GM23248 (cell line): ENCODE data around the gene PLA2R1. TPM values are rescaled to one million over a fixed set of nuclear protein-coding genes. Genes with fewer than 3 reads are reported as not detected.

Experiments
- DNase-seq: peaks from one replicate; pipeline ENCODE4 v3.0.0-alpha.2; 2015
- H2AFZ ChIP-seq: fragments of 200-600 bp; sonication (generic); 2 replicates; pipeline ENCODE4 v1.6.1; 2016; ENCODE audit warnings: antibody characterized with exemption
- H3F3A ChIP-seq: fragments of 200-600 bp; sonication (generic); 2 replicates; pipeline ENCODE4 v1.6.1; 2016; ENCODE audit warnings: mild to moderate bottlenecking, antibody characterized with exemption, mixed run types; ENCODE audit not compliant: insufficient read depth
- H3K27ac ChIP-seq: fragments of 200-600 bp; sonication (generic); 2 replicates; pipeline ENCODE4 v1.5.1; 2016; ENCODE audit warnings: mild to moderate bottlenecking
- H3K27me3 ChIP-seq: fragments of 200-600 bp; sonication (generic); replicated peaks from 2 replicates; pipeline ENCODE4 v1.6.1; 2016; ENCODE audit warnings: mild to moderate bottlenecking; ENCODE audit not compliant: insufficient read depth
- H3K36me3 ChIP-seq: fragments of 200-600 bp; sonication (generic); 2 replicates; pipeline ENCODE4 v1.6.1; 2016; ENCODE audit warnings: low read depth, mild to moderate bottlenecking
- H3K4me1 ChIP-seq: fragments of 200-600 bp; sonication (generic); 2 replicates; pipeline ENCODE4 v1.6.1; 2016; ENCODE audit warnings: mild to moderate bottlenecking; ENCODE audit not compliant: insufficient read depth
- H3K4me2 ChIP-seq: fragments of 200-600 bp; sonication (generic); one replicate; pipeline ENCODE4 v1.6.1; 2016; ENCODE audit warnings: mild to moderate bottlenecking; ENCODE audit not compliant: unreplicated experiment
- H3K4me3 ChIP-seq: fragments of 200-600 bp; sonication (generic); 2 replicates; pipeline ENCODE4 v1.5.1; 2016; ENCODE audit warnings: mild to moderate bottlenecking
- H3K79me2 ChIP-seq: fragments of 200-600 bp; sonication (generic); 2 replicates; pipeline ENCODE4 v1.6.1; 2016; ENCODE audit warnings: mild to moderate bottlenecking; ENCODE audit not compliant: insufficient read depth
- H3K9ac ChIP-seq: fragments of 200-600 bp; sonication (generic); 2 replicates; pipeline ENCODE4 v1.6.1; 2016; ENCODE audit warnings: mild to moderate bottlenecking
- H3K9me2 ChIP-seq: fragments of 200-600 bp; sonication (generic); 2 replicates; pipeline ENCODE4 v1.6.1; 2016; ENCODE audit warnings: mixed run types, mild to moderate bottlenecking, moderate library complexity; ENCODE audit not compliant: insufficient read depth
- H3K9me3 ChIP-seq: fragments of 200-600 bp; sonication (generic); one replicate; pipeline ENCODE4 v1.6.1; 2017; ENCODE audit warnings: low read depth
- H4K20me1 ChIP-seq: fragments of 200-600 bp; sonication (generic); 2 replicates; pipeline ENCODE4 v1.6.0; 2016; ENCODE audit not compliant: insufficient read depth
- EZH2 ChIP-seq: fragments of 200-600 bp; sonication (generic); IDR thresholded peaks from 2 replicates; pipeline ENCODE4 v1.6.1; 2018; ENCODE audit warnings: antibody characterized with exemption, mild to moderate bottlenecking; ENCODE audit not compliant: insufficient read depth, poor library complexity, severe bottlenecking
- EZH2phosphoT487 ChIP-seq: fragments of 200-600 bp; sonication (generic); IDR thresholded peaks from 2 replicates; pipeline ENCODE4 v1.6.1; 2018; ENCODE audit warnings: antibody characterized with exemption, moderate library complexity, mild to moderate bottlenecking, low read depth; ENCODE audit not compliant: insufficient read depth
- WGBS, 2 experiments: methylation state at CpG; one replicate each; pipeline ENCODE4 v1.1.6; 2015 to 2017; ENCODE audit warnings: low lambda C conversion rate in 2 of 2, low coverage in 1 of 2; ENCODE audit errors: missing lambda C conversion rate in 2 of 2; 5-methylcytosine and 5-hydroxymethylcytosine counted together
- in situ Hi-C: fragments of 300-500 bp; cut with MboI; formaldehyde crosslinking; loops from 2 replicates; pipeline ENCODE4 v1.15.0; 2020
- polyA plus RNA-seq: library from polyadenylated mRNA; unstranded; fragments of >200 nt; fragmentation: Nextera tagmentation; extraction: Ambion mirVana; gene quantifications from 2 replicates; pipeline ENCODE4 v1.2.1, GENCODE V29; 2016
- total RNA-seq: library from RNA; depleted of rRNA; stranded (reverse); fragments of >200 nt; shearing (Covaris generic); gene quantifications from 2 replicates; pipeline ENCODE4 v1.2.3, GENCODE V29; 2014; rRNA removed

Gene PLA2R1
- total and polyA plus RNA-seq, 2 experiments from 2014 or later: 8.9 to 16.0 TPM

DNA sequence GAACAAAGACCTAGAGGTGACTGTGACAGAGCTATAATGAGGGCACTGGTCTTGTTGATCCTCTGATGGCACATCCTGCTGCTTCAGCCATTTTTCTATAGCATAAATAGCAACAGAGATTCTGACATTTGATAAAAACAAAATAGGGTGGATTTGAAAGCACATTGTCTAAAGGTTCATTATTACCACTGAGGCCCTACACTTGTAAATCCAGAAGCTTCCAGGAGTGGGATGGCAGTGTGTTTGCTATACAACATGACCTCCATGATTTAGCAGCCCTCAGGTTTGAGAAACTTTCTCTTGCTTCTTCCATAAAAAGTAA lies 171.2 kb downstream of the PLA2R1 start:
- Histone ChIP-seq H3K36me3 (no peaks in the 10 kb centered on the region), H3K4me1 (peaks cover 10% of the 10 kb centered on the region), H4K20me1 (no peaks in the 10 kb centered on the region), H3K27ac (no peak overlapping the region), H2AFZ (no peak overlapping the region), H3K27me3 (no peaks in the 10 kb centered on the region), H3K79me2 (no peaks in the 10 kb centered on the region), H3K9ac (no peak overlapping the region), H3F3A (peaks cover 7% of the 10 kb centered on the region), H3K9me3 (no peaks in the 10 kb centered on the region), H3K4me2 (no peak overlapping the region), H3K4me3 (no peak overlapping the region), H3K9me2 (no peaks in the 10 kb centered on the region)
- in situ Hi-C loops: no loop called here
- TF ChIP-seq EZH2 (no peak), EZH2phosphoT487 (no peak)
- DNase-seq: no peak

DNA sequence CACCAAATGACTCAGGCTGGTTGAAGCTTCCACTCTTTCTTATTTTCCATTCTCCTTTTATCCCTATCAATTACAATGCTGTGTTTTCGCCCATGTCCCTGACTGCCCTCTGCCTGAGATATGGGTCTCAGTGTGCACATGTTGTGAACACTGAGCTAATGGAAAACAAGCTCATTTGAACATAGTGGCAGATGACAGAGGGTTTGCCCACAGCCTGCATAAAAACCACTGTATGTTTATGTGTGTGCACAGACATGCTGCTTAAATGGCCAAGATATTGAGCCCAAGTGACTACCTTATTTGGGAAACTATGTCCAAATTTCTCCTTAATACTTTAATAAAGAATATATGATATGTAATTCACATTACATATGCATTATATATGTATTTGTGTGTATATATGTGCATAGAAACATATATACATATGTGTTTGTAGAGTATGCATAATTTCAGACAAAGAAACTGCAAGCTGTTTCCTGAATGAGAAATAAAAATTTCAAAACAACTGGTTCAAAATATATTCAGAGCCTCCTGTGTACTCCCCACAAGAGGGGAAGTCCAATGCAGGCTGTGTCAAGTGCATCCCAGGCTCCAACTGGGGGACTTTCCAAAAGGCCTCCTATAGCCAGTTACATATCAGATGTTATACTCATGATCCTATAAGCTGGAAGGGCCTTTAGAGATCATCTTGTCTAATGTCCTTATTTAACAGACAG lies 171.7 kb downstream of the PLA2R1 start:
- Histone ChIP-seq H3K9me3 (no peaks in the 10 kb centered on the region), H3K79me2 (no peaks in the 10 kb centered on the region), H3K4me2 (no peak overlapping the region), H3K27me3 (no peaks in the 10 kb centered on the region), H3K36me3 (no peaks in the 10 kb centered on the region), H3F3A (peaks cover 7% of the 10 kb centered on the region), H3K9ac (no peak overlapping the region), H3K4me3 (no peak overlapping the region), H3K27ac (no peak overlapping the region), H3K9me2 (no peaks in the 10 kb centered on the region), H2AFZ (no peak overlapping the region), H3K4me1 (peaks cover 10% of the 10 kb centered on the region), H4K20me1 (no peaks in the 10 kb centered on the region)
- no peak for DNase-seq
- WGBS, 2 experiments: 91 to 98% methylated on average over 1 of the region's 1 CpG
- TF ChIP-seq EZH2 (no peak), EZH2phosphoT487 (no peak)
- in situ Hi-C loops: no loop called here

DNA sequence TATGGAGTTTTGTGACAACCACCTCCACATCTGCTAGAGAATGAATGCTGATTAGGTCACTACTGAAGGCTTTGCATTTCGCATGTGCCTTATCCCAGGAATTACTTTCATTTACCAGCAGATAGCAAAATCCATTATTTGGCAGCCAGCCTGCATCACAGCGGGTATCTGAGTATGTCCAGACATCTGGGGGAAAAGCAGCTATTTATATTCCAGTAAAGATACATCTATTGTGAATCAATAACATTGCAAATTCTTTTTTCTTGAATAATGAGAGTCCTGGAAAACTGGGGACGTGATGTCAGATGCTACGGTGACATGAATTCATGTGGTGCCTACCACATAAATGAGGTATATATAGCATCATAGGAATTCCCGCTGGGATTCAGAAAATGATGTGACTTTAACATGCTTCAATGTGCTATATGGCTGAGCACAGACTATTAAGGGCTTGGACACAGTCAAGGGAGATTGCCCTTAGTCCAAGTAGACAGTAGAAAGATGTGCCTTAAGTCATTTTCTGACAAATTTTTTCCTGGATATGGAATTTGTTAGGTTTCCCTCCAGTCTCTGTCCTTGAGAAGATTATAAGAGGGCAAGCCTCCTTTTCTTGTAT lies 180.2 kb downstream of the PLA2R1 start:
- Histone ChIP-seq H3K4me2 (no peak overlapping the region), H2AFZ (no peak overlapping the region), H3F3A (peaks cover 15% of the 10 kb centered on the region), H3K9me2 (no peaks in the 10 kb centered on the region), H3K79me2 (no peaks in the 10 kb centered on the region), H3K9ac (no peak overlapping the region), H3K27ac (no peak overlapping the region), H3K4me1 (peaks cover 13% of the 10 kb centered on the region), H4K20me1 (no peaks in the 10 kb centered on the region), H3K9me3 (no peaks in the 10 kb centered on the region), H3K27me3 (no peaks in the 10 kb centered on the region), H3K4me3 (no peak overlapping the region), H3K36me3 (no peaks in the 10 kb centered on the region)
- in situ Hi-C loops: no loop called here
- DNase-seq: no peak
- TF ChIP-seq EZH2phosphoT487 (no peak), EZH2 (no peak)
- WGBS, 2 experiments: 56 to 64% methylated on average over 5 of the region's 5 CpGs

Other genes with a start within 250 kb of the PLA2R1 start
- gene LY75, start 157.9 kb downstream of the PLA2R1 start, total RNA-seq: 0.38 and 0.65 TPM in 2 replicates
- gene LY75, start 157.9 kb downstream of the PLA2R1 start, polyA plus RNA-seq: 0.58 and 0.69 TPM in 2 replicates
- not detected in 2 replicates for gene ITGB6, start 137.7 kb upstream of the PLA2R1 start, total RNA-seq
- gene ITGB6, start 137.7 kb upstream of the PLA2R1 start, polyA plus RNA-seq: 0.05 TPM in 1 of 2 replicates, not detected in the other